C1 segment of cervical spinal cord (tissue), 14 donors: ENCODE data around the gene SFTA2.

Experiments
- DNase-seq, 14 donors: peaks; one replicate each; lab custom pipeline; 2025; lab: John Stamatoyannopoulos, UW

Gene SFTA2

GRCh38 chr6:30931969-30932645, at the start of gene SFTA2:
Gene SFTA2 (minus strand): TSS chr6:30932170. CDS start chr6:30932096, 74 bp downstream.
- no peak for DNase-seq

- no peak for DNase-seq
These were observed 47.7 kb upstream of the SFTA2 start for GRCh38 chr6:30979690-30980089.

- DNase-seq, result no peak
These were observed 47.2 kb upstream of the SFTA2 start for GRCh38 chr6:30979141-30979540.

GRCh38 chr6:30974490-30975252, 42.7 kb upstream of the SFTA2 start:
- DNase-seq, result no peak

- DNase-seq, result no peak
These were observed 40.8 kb upstream of the SFTA2 start for GRCh38 chr6:30972816-30973215.

GRCh38 chr6:30970946-30971345, 39.0 kb upstream of the SFTA2 start:
- DNase-seq, result no peak

- peak in 3 of 14 donors; percentile 4 to 19 (median 7) for DNase-seq
These were observed 37.2 kb upstream of the SFTA2 start for GRCh38 chr6:30969171-30969570.

- DNase-seq, result no peak
These were observed 34.2 kb upstream of the SFTA2 start for GRCh38 chr6:30966154-30966553.

- DNase-seq, result no peak
These were observed 33.2 kb upstream of the SFTA2 start for GRCh38 chr6:30965140-30965601.

- no peak for DNase-seq
These were observed 32.1 kb upstream of the SFTA2 start for GRCh38 chr6:30964075-30964474.

GRCh38 chr6:30963641-30964040, 31.7 kb upstream of the SFTA2 start:
- no peak for DNase-seq

GRCh38 chr6:30962716-30963115, 30.7 kb upstream of the SFTA2 start:
- DNase-seq, result no peak

- DNase-seq, result no peak
These were observed 29.1 kb upstream of the SFTA2 start for GRCh38 chr6:30960907-30961673.

GRCh38 chr6:30957716-30958115, 25.7 kb upstream of the SFTA2 start:
- no peak for DNase-seq

GRCh38 chr6:30955367-30956042, 23.5 kb upstream of the SFTA2 start:
- peak in 8 of 14 donors; percentile 5 to 70 (median 48) for DNase-seq

GRCh38 chr6:30954631-30955366, 22.8 kb upstream of the SFTA2 start:
- DNase-seq, result no peak

GRCh38 chr6:30951907-30952469, 20.0 kb upstream of the SFTA2 start:
- no peak for DNase-seq

- DNase-seq, result no peak
These were observed 16.8 kb upstream of the SFTA2 start for GRCh38 chr6:30948811-30949210.

- no peak for DNase-seq
These were observed 15.3 kb upstream of the SFTA2 start for GRCh38 chr6:30947231-30947630.

- no peak for DNase-seq
These were observed 13.3 kb upstream of the SFTA2 start for GRCh38 chr6:30945281-30945680.

GRCh38 chr6:30944051-30944450, 12.1 kb upstream of the SFTA2 start:
- no peak for DNase-seq
